GM19023 (cell line): ENCODE results near the gene HAPLN3.

Experiments used
- ATAC-seq: cut with Tn5 transposase; IDR thresholded peaks from one replicate; pipeline ENCODE4 v1.9.1; 2021; ENCODE audit warnings: mild to moderate bottlenecking, moderate library complexity; ENCODE audit not compliant: unreplicated experiment

Gene HAPLN3

DNA sequence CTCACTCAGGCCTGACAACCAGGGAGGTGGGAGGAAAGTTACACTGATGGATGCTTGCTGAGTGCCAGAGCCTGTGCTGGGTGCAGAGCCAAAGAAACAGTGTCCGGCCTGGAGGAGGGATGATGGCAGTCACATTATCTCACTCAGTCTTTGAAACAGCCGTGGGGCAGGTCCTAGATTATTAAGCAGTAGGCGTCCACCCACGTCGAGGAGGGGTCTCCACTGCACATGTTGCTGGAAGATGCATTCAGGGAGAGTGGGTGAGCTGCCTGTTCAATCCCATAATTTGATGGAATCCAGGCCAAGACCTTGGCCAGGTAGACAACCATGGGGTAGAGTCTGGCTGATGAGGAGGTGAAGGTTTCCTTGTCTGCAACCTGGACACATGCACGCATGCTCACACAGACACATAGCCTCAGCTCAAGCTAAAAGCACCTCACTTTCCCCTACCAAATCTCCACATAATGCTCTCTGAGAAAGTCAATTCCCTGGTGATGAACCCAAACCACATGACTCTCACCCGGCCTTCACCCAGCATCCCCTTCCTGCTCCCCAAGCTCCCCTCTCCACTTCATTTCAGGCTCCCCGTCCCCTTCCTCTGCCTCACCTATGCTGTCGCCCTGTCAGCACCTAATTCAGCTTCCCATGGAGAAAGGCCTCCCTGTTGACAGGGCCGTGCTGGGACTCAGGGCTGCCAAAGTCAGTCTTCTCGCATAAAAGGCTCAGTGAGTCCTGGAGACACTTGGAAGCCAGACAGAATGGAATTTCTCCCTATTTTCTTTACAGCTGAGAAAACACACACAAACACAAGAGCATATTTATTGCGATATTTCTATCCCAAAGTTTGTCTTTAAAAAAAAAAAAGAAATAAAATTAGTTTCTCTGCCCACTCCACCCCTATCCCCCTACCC, 62.3 kb downstream of the HAPLN3 start:
- ATAC-seq = no peak

GRCh38 chr15:88830016-88830415, 65.3 kb downstream of the HAPLN3 start:
- no peak for ATAC-seq

DNA sequence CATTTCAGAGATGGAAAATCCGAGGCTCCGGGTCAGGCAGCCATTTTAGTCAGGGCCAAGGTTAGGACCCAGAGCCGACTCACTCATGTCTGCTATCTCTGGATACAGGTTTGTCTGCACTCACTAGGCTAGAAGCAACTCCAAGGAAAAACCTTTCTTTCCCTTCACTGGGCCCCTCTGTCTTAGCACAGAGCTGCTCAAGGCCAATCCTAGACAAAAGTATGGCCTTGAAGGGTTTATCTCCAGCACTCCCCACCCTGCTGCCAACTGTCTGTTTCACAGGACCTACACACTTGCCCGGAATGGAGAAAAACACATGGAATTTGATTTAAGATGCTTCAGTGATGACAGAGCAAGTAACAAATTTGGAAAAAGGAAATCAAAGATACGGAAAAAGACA, 66.6 kb downstream of the HAPLN3 start:
- no peak for ATAC-seq
